Stimulated activated CD4-positive, alpha-beta T cell treated with anti-CD3 and anti-CD28 coated beads, Interleukin-15, amount 100 ng/mL, for 24 hours (primary cell): ENCODE measurements around the gene ZNF586.

Source experiments
- DNase-seq: peaks from one replicate; pipeline ENCODE4 v3.0.0-alpha.2; 2020

Gene ZNF586

DNA sequence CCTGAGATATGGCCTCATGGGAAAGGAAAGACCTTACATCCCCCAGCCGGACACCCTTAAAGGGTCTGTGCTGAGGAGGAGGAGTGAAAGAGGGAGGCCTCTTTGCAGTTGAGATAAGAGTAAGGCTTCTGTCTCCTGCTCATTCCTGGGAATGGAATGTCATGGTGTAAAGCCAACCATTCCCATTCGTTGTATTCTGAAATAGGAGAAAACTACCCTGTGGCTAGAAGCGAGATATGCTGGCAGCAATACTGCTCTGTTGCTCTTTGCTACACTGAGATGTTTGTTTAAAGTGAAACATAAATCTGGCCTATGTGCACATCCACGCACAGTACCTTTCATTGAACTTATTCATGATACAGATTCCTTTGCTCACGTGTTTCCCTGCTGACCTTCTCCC is 59.8 kb downstream of the ZNF586 start:
- DNase-seq, result no peak

- peak; percentile 46 for DNase-seq
Measured at GRCh38 chr19:57830071-57830602, 60.7 kb downstream of the ZNF586 start, which contains the start of gene ZNF587B. Gene ZNF587B (plus strand): TSS chr19:57830299. CDS start chr19:57830529, 230 bp downstream.
